K562 treated with DMSO at 1 percent for 12 hours (cell line): ENCODE results near the gene TLR6. TPM values are rescaled to one million over a fixed set of nuclear protein-coding genes. Genes with fewer than 3 reads are reported as not detected.

Experiments
- total RNA-seq: library from RNA; unstranded; fragments of 300-600 nt; gene quantifications from 2 replicates; pipeline ENCODE4 v1.2.3, GENCODE V29; 2022; ENCODE audit not compliant: insufficient read depth

Gene TLR6
- 0.33 and 1.2 TPM in 2 replicates for total RNA-seq

GRCh38 chr4:38856524-38857337, at the start of gene TLR6:
TSS of gene TLR6 (minus strand) at chr4:38856817. CDS start at chr4:38829473, 27,344 bp downstream.

GRCh38 chr4:38867478-38868058, 11.0 kb upstream of the TLR6 start, which contains the start of gene FAM114A1:
TSS of gene FAM114A1 (plus strand) at chr4:38867806. CDS start at chr4:38878079, 10,273 bp downstream.

GRCh38 chr4:38804654-38805295, 51.8 kb downstream of the TLR6 start, which contains the start of gene TLR1:
TSS of gene TLR1 (minus strand) at chr4:38804791. CDS start at chr4:38798831, 5,960 bp downstream.

GRCh38 chr4:38782452-38783108, 74.0 kb downstream of the TLR6 start, which contains the start of gene TLR10:
TSS of gene TLR10 (minus strand) at chr4:38782990. CDS start at chr4:38775590, 7,400 bp downstream.

Other genes with a start within 250 kb of the TLR6 start
- 6.3 and 24.2 TPM in 2 replicates for gene KLF3, start 192.6 kb downstream of the TLR6 start, total RNA-seq
- not detected in 2 replicates for gene TLR10, start 73.8 kb downstream of the TLR6 start, total RNA-seq
- gene TLR1, start 52.0 kb downstream of the TLR6 start, total RNA-seq, result 0.77 TPM in 1 of 2 replicates, not detected in the other
- gene FAM114A1, start 11.0 kb upstream of the TLR6 start, total RNA-seq, result 3.6 and 12.4 TPM in 2 replicates
- 5.3 and 5.7 TPM in 2 replicates for gene TMEM156, start 175.6 kb upstream of the TLR6 start, total RNA-seq
- gene KLHL5, start 205.4 kb upstream of the TLR6 start, total RNA-seq, result 20.2 and 39.5 TPM in 2 replicates